Omental fat pad (tissue), 4 donors: ENCODE data around the gene TBC1D9B. TPM values are rescaled to one million over a fixed set of nuclear protein-coding genes. Genes with fewer than 3 reads are reported as not detected.
"Not testable (repeated sequence)": the region's sequence is repeated elsewhere in the genome, so short reads cannot be mapped to it uniquely, and the experiment has no call there.

Experiments used
- ATAC-seq: fragments of 150-250 bp; one replicate; pipeline ENCODE4 v1.9.1; 2016; ENCODE audit warnings: mild to moderate bottlenecking, moderate library complexity; ENCODE audit not compliant: low FRiP score
- DNase-seq: peaks from one replicate; pipeline ENCODE4 v3.0.0-alpha.2; 2019; ENCODE audit warnings: low spot score
- total RNA-seq, 4 donors: library from RNA; depleted of rRNA; stranded (reverse); fragments of >200 nt; gene quantifications; one replicate each; pipeline ENCODE4 v1.1.0, GENCODE V29; 2016
- TF ChIP-seq, protein P1 (sequence below), 3 donors: fragments of 450-650 bp; IDR thresholded peaks; one replicate each; pipeline ENCODE4 v1.5.1; 2016 to 2017; ENCODE audit warnings: antibody characterized with exemption in 3 of 3, mild to moderate bottlenecking in 3 of 3, moderate library complexity in 2 of 3

TBC1D9B gene
- total RNA-seq, 4 donors from 2014 or later = 85.4 to 114 (median 97.0) TPM

DNA sequence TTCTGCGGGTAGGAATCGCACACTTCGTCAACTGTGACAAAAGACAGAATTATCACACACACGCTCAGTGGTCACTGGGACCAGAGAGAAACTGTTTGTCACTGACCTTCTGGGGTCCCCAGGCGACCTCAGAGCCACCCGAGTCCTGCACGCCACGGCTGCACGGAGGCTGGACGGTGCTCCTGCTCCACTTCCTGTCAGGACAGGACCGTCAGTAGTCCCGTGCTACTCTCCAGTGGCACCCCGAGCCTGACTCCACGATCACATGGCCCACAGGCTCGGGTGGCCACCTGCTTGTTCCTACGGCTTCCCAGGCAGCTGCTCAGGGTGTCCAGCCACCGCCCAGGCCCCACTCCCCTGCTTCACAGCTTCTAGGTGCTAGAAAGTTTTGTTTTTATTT, 66.9 kb downstream of the TBC1D9B start:
- TF ChIP-seq, protein P1, sequence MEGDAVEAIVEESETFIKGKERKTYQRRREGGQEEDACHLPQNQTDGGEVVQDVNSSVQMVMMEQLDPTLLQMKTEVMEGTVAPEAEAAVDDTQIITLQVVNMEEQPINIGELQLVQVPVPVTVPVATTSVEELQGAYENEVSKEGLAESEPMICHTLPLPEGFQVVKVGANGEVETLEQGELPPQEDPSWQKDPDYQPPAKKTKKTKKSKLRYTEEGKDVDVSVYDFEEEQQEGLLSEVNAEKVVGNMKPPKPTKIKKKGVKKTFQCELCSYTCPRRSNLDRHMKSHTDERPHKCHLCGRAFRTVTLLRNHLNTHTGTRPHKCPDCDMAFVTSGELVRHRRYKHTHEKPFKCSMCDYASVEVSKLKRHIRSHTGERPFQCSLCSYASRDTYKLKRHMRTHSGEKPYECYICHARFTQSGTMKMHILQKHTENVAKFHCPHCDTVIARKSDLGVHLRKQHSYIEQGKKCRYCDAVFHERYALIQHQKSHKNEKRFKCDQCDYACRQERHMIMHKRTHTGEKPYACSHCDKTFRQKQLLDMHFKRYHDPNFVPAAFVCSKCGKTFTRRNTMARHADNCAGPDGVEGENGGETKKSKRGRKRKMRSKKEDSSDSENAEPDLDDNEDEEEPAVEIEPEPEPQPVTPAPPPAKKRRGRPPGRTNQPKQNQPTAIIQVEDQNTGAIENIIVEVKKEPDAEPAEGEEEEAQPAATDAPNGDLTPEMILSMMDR (IDR thresholded peaks at IDR 0.05) = no peak
- peak; percentile 20 for DNase-seq
- ATAC-seq = no peak

DNA sequence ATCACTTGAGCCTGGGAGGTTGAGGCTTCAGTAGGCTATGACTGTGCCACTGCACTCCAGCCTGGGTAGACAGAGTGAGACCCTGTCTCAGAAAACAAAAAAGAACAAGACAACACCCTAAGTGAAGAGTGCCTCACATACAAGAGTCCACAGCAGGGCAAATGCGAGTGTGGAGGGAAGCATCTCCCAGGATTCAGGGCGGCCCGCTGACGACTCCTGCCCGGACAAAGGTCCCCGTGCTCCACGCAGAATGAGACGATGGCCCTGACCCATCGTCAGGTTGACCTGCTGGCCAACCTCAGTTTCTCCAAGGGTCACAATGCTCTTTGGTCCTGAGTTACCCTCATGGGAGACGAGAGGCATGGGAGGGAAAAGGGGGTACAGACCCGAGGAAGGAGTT, 67.4 kb downstream of the TBC1D9B start:
- DNase-seq = peak; percentile 20
- ATAC-seq = no peak
- TF ChIP-seq, protein P1 (IDR thresholded peaks at IDR 0.05) = no peak

DNA sequence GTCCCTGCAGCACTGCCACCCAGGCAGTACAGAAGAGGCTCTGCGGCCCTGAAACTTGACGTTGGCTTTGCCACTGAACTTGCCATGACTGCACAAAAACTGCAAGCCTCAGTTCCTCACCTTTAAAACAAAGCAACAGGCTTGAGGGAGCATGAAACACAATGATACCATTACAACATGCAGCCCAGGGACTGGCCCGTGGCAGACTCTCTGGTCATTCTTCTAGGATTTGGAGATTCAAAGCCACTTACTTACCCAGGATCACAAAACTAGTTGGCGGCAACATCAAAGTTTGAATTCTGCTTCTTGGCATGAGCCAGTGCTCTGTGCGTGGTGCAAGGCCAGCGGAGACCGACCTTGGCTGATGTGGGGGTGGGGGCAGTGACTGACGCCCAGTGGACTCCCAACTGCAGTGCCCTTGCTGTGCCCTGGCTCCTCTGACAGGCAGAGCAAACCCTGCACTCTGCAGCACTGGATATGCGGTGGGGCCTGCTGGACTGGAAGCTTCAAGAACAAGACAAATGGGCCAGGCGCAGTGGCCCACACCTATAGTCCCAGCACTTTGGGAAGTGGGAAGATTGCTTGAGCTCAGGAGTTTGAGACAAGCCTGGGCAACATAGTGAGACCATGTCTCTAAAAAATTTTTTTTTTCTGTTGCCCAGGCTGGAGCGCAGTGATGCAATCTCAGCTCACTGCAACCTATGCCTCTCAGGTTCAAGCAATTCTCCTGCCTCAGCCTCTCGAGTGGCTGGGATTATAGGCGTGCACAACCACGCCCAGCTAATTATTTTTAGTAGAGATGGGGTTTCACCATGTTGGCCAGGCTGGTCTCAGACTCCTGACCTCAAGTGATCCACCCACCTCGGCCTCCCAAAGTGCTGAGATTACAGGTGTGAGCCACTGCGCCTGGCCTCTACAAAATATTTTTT, 68.1 kb downstream of the TBC1D9B start:
- DNase-seq (peak; percentile 22), ATAC-seq (no peak)
- TF ChIP-seq, protein P1 (IDR thresholded peaks at IDR 0.05) = no peak

DNA sequence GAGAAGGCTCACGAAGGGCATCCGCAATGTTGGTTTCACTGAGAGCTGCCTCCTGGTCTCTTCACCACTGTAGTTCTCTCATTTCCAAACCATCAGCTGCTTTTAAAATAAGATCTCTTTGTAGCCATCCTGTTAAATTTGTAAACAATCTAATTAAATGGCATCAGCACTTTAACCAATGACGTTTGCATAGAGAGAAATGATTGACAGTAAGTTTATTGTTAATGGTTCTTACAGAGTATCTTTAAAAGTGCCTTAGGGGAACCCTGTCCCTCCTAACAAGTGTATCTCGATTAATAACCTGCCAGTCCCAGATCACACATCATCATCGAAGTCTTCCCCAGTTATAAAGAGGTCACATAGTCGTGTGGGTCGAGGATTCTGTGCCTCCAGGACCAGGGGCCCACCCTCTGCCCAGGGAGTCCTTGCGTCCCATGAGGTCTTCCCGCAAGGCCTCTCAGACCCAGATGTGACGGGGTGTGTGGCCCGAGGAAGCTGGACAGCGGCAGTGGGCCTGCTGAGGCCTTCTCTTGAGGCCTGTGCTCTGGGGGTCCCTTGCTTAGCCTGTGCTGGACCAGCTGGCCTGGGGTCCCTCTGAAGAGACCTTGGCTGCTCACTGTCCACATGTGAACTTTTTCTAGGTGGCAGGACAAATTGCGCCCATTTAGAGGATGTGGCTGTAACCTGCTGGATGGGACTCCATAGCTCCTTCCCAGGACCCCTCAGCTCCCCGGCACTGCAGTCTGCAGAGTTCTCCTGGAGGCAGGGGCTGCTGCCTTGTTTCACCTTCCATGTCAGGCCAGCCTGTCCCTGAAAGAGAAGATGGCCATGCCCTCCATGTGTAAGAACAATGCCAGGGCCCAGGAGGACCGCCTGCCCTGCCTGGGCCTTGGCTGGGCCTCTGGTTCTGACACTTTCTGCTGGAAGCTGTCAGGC, 70.4 kb downstream of the TBC1D9B start:
- ATAC-seq (no peak), DNase-seq (no peak)
- TF ChIP-seq, protein P1 (IDR thresholded peaks at IDR 0.05) = no peak

DNA sequence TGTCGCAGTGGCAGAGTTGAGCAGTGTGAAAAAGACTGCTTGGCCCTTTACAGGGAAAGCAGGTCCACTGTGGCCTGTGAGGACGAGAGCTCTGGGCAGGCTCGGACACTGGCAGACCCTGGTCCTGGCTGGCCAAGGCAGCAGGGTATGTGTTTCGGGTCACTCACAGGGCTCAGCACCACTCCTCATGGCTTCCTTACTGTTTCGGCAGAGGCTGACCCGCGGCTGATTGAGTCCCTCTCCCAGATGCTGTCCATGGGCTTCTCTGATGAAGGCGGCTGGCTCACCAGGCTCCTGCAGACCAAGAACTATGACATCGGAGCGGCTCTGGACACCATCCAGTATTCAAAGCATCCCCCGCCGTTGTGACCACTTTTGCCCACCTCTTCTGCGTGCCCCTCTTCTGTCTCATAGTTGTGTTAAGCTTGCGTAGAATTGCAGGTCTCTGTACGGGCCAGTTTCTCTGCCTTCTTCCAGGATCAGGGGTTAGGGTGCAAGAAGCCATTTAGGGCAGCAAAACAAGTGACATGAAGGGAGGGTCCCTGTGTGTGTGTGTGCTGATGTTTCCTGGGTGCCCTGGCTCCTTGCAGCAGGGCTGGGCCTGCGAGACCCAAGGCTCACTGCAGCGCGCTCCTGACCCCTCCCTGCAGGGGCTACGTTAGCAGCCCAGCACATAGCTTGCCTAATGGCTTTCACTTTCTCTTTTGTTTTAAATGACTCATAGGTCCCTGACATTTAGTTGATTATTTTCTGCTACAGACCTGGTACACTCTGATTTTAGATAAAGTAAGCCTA, 71.3 kb downstream of the TBC1D9B start:
- DNase-seq = peak; percentile 20
- peak; percentile 29 for ATAC-seq

DNA sequence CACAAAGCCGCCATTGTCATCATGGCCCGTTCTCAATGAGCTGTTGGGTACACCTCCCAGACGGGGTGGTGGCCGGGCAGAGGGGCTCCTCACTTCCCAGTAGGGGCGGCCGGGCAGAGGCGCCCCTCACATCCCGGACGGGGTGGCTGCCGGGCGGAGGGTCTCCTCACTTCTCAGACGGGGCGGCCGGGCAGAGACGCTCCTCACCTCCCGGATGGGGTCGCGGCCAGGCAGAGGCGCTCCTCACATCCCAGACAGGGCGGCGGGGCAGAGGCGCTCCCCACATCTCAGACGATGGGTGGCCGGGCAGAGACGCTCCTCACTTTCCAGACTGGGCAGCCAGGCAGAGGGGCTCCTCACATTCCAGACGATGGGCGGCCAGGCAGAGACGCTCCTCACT, 72.8 kb downstream of the TBC1D9B start:
- ATAC-seq, DNase-seq: not testable (repeated sequence)

More for the DNA sequence above, 71.3 kb downstream of the TBC1D9B start:
- TF ChIP-seq, protein P1 (IDR thresholded peaks at IDR 0.05) = no peak
